HepG2 (cell line): ENCODE measurements around the gene TRMT1. TPM values are rescaled to one million over a fixed set of nuclear protein-coding genes. Genes with fewer than 3 reads are reported as not detected.

ENCODE experiments used
- CBX2 ChIP-seq, 2 experiments: fragments of 200-600 bp in 1 of 2; sonication (generic); formaldehyde crosslinking in 1 of 2; IDR thresholded peaks; 2 replicates each; pipeline versions ENCODE4 v1.7.0 to v1.8.1; 2018 to 2022; ENCODE audit warnings: low read depth in 2 of 2, low read length in 1 of 2, mild to moderate bottlenecking in 1 of 2, missing genetic modification reagents in 1 of 2
- GFI1 ChIP-seq: sonication (generic); formaldehyde crosslinking; IDR thresholded peaks from 2 replicates; pipeline ENCODE4 v1.5.0; 2020; ENCODE audit warnings: missing genetic modification reagents, mild to moderate bottlenecking, borderline replicate concordance
- HNF4A ChIP-seq: sonication (generic); formaldehyde crosslinking; IDR thresholded peaks from 2 replicates; pipeline ENCODE4 v1.4.0; 2020; ENCODE audit warnings: missing genetic modification reagents
- HOXD1 ChIP-seq: sonication (generic); formaldehyde crosslinking; IDR thresholded peaks from 2 replicates; pipeline ENCODE4 v1.5.0; 2020; ENCODE audit warnings: missing genetic modification reagents
- KLF16 ChIP-seq, 2 experiments: sonication (generic) in 1 of 2; formaldehyde crosslinking in 1 of 2; IDR thresholded peaks; 2 replicates each; pipeline versions ENCODE4 v1.6.1 to v1.8.0; 2016 to 2023; ENCODE audit warnings: missing genetic modification reagents in 2 of 2, missing compliant biosample characterization in 1 of 2
- MED1 ChIP-seq: sonication (generic); formaldehyde crosslinking; IDR thresholded peaks from 2 replicates; pipeline ENCODE4 v1.4.0; 2020; ENCODE audit warnings: missing genetic modification reagents
- NFYB ChIP-seq: sonication (generic); formaldehyde crosslinking; IDR thresholded peaks from 2 replicates; pipeline ENCODE4 v1.4.0; 2020; ENCODE audit warnings: missing genetic modification reagents
- RXRB ChIP-seq: IDR thresholded peaks from 2 replicates; pipeline ENCODE4 v1.6.1; 2016; ENCODE audit warnings: borderline replicate concordance, missing genetic modification reagents, missing compliant biosample characterization
- TARDBP ChIP-seq: sonication (generic); formaldehyde crosslinking; IDR thresholded peaks from 2 replicates; pipeline ENCODE4 v1.8.0; 2022; ENCODE audit warnings: mild to moderate bottlenecking, missing genetic modification reagents
- THAP11 ChIP-seq: IDR thresholded peaks from 2 replicates; pipeline ENCODE4 v1.6.1; 2016; ENCODE audit warnings: missing biosample characterization, missing genetic modification reagents
- TSC22D2 ChIP-seq: sonication (generic); formaldehyde crosslinking; IDR thresholded peaks from 2 replicates; pipeline ENCODE4 v1.5.1; 2020; ENCODE audit warnings: missing genetic modification reagents, mild to moderate bottlenecking, borderline replicate concordance
- ZFP41 ChIP-seq: sonication (generic); formaldehyde crosslinking; IDR thresholded peaks from 2 replicates; pipeline ENCODE4 v1.4.0; 2020; ENCODE audit warnings: mild to moderate bottlenecking, missing genetic modification reagents, borderline replicate concordance
- ZNF607 ChIP-seq: sonication (generic); formaldehyde crosslinking; IDR thresholded peaks from 2 replicates; pipeline ENCODE4 v1.5.1; 2020; ENCODE audit warnings: missing genetic modification reagents, mild to moderate bottlenecking, borderline replicate concordance
- polyA plus RNA-seq, 8 experiments: library from polyadenylated mRNA; depleted of rRNA in 3 of 8; stranded (reverse) in 7 of 8; unstranded in 1 of 8; fragments of >200 nt; fragmentation: Illumina TruSeq in 4 of 8; extraction: Trizol in 4 of 8; gene quantifications; 2 replicates each; pipeline versions ENCODE4 v1.2.1 to v1.2.3, GENCODE V29; 2011 to 2016; ENCODE audit warnings: low read depth in 4 of 8, missing spikeins in 1 of 8, mixed read lengths in 1 of 8; ENCODE audit not compliant: insufficient read depth in 1 of 8
- total RNA-seq, 5 experiments: library from RNA; depleted of rRNA; stranded (reverse); fragments of >200 nt; fragmentation: Illumina TruSeq; extraction: Trizol; gene quantifications; 2 replicates each; pipeline ENCODE4 v1.2.3, GENCODE V29; 2016; ENCODE audit warnings: low read depth in 1 of 5
- TF ChIP-seq, protein P1 (sequence below): sonication (generic); formaldehyde crosslinking; conservative IDR thresholded peaks from 2 replicates; pipeline ENCODE4 v1.8.0; 2022; ENCODE audit warnings: missing genetic modification reagents
- TF ChIP-seq, protein P2 (sequence below): sonication (generic); formaldehyde crosslinking; IDR thresholded peaks from 2 replicates; pipeline ENCODE4 v1.8.0; 2022; ENCODE audit warnings: missing genetic modification reagents, mild to moderate bottlenecking, inconsistent platforms, borderline replicate concordance
- TF ChIP-seq, protein P3 (sequence below): IDR thresholded peaks from 2 replicates; pipeline ENCODE4 v1.6.1; 2012; ENCODE audit warnings: inconsistent platforms
- TF ChIP-seq, protein P4 (sequence below): sonication (generic); formaldehyde crosslinking; IDR thresholded peaks from 2 replicates; pipeline ENCODE4 v1.5.0; 2020; ENCODE audit warnings: missing genetic modification reagents
- TF ChIP-seq, protein P5 (sequence below): sonication (generic); formaldehyde crosslinking; IDR thresholded peaks from 2 replicates; pipeline ENCODE4 v1.5.1; 2020; ENCODE audit warnings: mild to moderate bottlenecking, missing genetic modification reagents, borderline replicate concordance

The TRMT1 gene
- total and polyA plus RNA-seq, 2 of the 13 experiments (the other 11 are each of a cell fraction or from before 2014, with no cell fraction given), result 35.5 to 44.1 TPM

DNA sequence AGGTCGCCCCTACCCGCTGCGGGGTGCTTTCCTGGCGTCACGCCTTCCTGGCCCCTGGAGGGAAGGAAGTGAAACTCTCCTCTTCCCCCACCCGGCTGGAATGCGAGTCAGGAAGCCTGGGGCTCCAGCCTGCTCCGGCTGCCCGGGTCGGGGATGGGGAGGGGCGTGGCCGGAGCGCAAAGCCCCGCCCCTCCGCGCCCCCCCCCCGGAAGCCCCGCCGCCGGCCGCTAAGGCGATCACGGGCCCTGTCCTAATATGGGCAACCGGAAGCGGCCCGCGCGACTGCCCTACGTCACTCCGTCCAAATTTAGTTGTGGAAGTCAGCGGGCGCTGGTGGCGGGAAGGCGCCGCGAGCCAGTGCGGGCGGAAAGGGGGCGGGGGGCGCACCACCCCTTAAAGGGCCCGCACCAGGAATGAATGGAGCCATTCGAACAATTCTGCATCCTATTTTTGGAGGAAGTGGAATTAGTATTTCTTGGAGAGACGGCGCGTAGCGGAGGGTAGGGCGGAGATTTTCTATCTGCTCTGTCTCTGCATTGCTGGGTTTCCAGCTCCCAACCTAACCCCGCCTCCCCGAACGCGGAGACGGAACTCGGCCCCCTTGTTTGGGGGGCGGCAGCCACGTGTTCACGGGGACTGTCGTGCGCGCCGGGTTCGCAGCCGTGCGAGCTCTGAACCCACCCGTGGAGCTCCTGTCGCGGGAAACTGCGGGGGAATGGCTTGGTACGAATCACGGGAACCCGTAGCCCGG is 35.2 kb upstream of the TRMT1 start (continued):
- TF ChIP-seq THAP11 (CRISPR knock-in tag), result peak; percentile 72
- TF ChIP-seq NFYB (CRISPR knock-in tag), result peak; percentile 45; the same call in 1 of the 2 replicates
- TF ChIP-seq, protein P1, sequence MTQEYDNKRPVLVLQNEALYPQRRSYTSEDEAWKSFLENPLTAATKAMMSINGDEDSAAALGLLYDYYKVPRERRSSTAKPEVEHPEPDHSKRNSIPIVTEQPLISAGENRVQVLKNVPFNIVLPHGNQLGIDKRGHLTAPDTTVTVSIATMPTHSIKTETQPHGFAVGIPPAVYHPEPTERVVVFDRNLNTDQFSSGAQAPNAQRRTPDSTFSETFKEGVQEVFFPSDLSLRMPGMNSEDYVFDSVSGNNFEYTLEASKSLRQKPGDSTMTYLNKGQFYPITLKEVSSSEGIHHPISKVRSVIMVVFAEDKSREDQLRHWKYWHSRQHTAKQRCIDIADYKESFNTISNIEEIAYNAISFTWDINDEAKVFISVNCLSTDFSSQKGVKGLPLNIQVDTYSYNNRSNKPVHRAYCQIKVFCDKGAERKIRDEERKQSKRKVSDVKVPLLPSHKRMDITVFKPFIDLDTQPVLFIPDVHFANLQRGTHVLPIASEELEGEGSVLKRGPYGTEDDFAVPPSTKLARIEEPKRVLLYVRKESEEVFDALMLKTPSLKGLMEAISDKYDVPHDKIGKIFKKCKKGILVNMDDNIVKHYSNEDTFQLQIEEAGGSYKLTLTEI (CRISPR knock-in tag), result no peak
- peak; percentile 62; the same call in 1 of the 2 replicates for TF ChIP-seq GFI1
- TF ChIP-seq, protein P2, sequence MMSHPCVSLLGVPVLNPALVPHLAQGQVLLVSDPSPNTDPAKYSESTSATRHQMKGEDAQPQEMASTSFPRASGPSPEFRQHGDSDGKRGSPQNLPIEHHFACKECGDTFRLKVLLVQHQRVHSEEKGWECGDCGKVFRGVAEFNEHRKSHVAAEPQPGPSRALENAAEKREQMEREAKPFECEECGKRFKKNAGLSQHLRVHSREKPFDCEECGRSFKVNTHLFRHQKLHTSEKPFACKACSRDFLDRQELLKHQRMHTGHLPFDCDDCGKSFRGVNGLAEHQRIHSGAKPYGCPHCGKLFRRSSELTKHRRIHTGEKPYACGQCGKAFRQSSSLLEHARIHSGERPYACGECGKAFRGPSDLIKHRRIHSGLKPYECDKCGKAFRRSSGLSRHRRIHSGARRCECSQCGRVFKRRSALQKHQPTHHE, result 0 out of 2 replicates have a peak, but pooled peaks have one; percentile 66
- 0 out of 2 replicates have a peak, but pooled peaks have one; percentile 7 for TF ChIP-seq HNF4A (CRISPR knock-in tag)
- TF ChIP-seq, protein P3, sequence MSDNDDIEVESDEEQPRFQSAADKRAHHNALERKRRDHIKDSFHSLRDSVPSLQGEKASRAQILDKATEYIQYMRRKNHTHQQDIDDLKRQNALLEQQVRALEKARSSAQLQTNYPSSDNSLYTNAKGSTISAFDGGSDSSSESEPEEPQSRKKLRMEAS, result peak; percentile 94
- TF ChIP-seq ZFP41 (CRISPR knock-in tag), result no peak; the same call in 1 of the 2 replicates
- TF ChIP-seq ZNF607 (CRISPR knock-in tag), result peak; percentile 87
- TF ChIP-seq MED1 (CRISPR knock-in tag), result peak; percentile 69
- peak in 1 of 2 experiments; percentile 83; a peak in 2 of 4 replicates for TF ChIP-seq KLF16 (CRISPR knock-in tag; IDR thresholded peaks at IDR 0.05)
- peak; percentile 8; the same call in 1 of the 2 replicates for TF ChIP-seq TARDBP (CRISPR knock-in tag)
- TF ChIP-seq HOXD1 (CRISPR knock-in tag), result peak; percentile 77
- TF ChIP-seq RXRB (CRISPR knock-in tag), result peak; percentile 47
- TF ChIP-seq, protein P4, sequence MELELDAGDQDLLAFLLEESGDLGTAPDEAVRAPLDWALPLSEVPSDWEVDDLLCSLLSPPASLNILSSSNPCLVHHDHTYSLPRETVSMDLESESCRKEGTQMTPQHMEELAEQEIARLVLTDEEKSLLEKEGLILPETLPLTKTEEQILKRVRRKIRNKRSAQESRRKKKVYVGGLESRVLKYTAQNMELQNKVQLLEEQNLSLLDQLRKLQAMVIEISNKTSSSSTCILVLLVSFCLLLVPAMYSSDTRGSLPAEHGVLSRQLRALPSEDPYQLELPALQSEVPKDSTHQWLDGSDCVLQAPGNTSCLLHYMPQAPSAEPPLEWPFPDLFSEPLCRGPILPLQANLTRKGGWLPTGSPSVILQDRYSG (CRISPR knock-in tag), result 0 out of 2 replicates have a peak, but pooled peaks have one; percentile 42
- TF ChIP-seq, protein P5, sequence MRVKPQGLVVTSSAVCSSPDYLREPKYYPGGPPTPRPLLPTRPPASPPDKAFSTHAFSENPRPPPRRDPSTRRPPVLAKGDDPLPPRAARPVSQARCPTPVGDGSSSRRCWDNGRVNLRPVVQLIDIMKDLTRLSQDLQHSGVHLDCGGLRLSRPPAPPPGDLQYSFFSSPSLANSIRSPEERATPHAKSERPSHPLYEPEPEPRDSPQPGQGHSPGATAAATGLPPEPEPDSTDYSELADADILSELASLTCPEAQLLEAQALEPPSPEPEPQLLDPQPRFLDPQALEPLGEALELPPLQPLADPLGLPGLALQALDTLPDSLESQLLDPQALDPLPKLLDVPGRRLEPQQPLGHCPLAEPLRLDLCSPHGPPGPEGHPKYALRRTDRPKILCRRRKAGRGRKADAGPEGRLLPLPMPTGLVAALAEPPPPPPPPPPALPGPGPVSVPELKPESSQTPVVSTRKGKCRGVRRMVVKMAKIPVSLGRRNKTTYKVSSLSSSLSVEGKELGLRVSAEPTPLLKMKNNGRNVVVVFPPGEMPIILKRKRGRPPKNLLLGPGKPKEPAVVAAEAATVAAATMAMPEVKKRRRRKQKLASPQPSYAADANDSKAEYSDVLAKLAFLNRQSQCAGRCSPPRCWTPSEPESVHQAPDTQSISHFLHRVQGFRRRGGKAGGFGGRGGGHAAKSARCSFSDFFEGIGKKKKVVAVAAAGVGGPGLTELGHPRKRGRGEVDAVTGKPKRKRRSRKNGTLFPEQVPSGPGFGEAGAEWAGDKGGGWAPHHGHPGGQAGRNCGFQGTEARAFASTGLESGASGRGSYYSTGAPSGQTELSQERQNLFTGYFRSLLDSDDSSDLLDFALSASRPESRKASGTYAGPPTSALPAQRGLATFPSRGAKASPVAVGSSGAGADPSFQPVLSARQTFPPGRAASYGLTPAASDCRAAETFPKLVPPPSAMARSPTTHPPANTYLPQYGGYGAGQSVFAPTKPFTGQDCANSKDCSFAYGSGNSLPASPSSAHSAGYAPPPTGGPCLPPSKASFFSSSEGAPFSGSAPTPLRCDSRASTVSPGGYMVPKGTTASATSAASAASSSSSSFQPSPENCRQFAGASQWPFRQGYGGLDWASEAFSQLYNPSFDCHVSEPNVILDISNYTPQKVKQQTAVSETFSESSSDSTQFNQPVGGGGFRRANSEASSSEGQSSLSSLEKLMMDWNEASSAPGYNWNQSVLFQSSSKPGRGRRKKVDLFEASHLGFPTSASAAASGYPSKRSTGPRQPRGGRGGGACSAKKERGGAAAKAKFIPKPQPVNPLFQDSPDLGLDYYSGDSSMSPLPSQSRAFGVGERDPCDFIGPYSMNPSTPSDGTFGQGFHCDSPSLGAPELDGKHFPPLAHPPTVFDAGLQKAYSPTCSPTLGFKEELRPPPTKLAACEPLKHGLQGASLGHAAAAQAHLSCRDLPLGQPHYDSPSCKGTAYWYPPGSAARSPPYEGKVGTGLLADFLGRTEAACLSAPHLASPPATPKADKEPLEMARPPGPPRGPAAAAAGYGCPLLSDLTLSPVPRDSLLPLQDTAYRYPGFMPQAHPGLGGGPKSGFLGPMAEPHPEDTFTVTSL (CRISPR knock-in tag), result no peak
- no peak for TF ChIP-seq CBX2 (IDR thresholded peaks at IDR 0.05; ENCODE audit: low read depth, low read length)
- TF ChIP-seq CBX2 (CRISPR knock-in tag; IDR thresholded peaks at IDR 0.05; ENCODE audit: low read depth), result no peak
- TF ChIP-seq TSC22D2 (CRISPR knock-in tag), result peak; percentile 70; the same call in 1 of the 2 replicates
